Endothelial cell of umbilical vein (primary cell): ENCODE data around the gene NEXN. TPM values are rescaled to one million over a fixed set of nuclear protein-coding genes. Genes with fewer than 3 reads are reported as not detected.
A peak's percentile ranks its signal among the peaks of the same experiment; 100 is the strongest.

Experiments
- BruUV-seq: library from RNA; stranded (reverse); fragments of 400-500 nt; replicated peaks from 2 replicates; lab custom pipeline; 2021; lab: Mats Ljungman, UMichigan
- CTCF ChIA-PET: fragments of 300-600, 350-600 bp; sonication (Branson Sonifier 250); formaldehyde crosslinking; loops from one replicate; lab custom pipeline; 2021; ENCODE audit warnings: antibody characterized with exemption, inconsistent platforms; lab: Charles Lee
- POLR2A ChIA-PET: fragments of 300-600, 350-600 bp; sonication (Branson Sonifier 250); formaldehyde crosslinking; loops from one replicate; lab custom pipeline; 2021; ENCODE audit warnings: antibody characterized with exemption, inconsistent platforms; lab: Charles Lee
- DNase-seq: peaks from one replicate; pipeline ENCODE4 v3.0.0-alpha.2; 2011; ENCODE audit warnings: low read depth, low spot score
- FAIRE-seq: peaks from 2 replicates; lab custom pipeline; 2011; peaks lifted over from hg19 to GRCh38; lab: Jason Lieb, UNC
- H2AFZ ChIP-seq: 2 replicates; pipeline ENCODE4 v1.6.0; 2012; ENCODE audit warnings: low read depth, low read length, control low read depth, inconsistent platforms
- H3K27ac ChIP-seq: 2 replicates; pipeline ENCODE4 v1.5.1; 2011; ENCODE audit warnings: low read depth, mild to moderate bottlenecking, control low read depth, low read length, moderate library complexity; ENCODE audit not compliant: insufficient read depth
- H3K27me3 ChIP-seq, 2 experiments: 2 replicates each; pipeline versions ENCODE4 v1.6.0 to v1.6.1; 2011; ENCODE audit warnings: low read length in 2 of 2, mixed read lengths in 1 of 2; ENCODE audit not compliant: control insufficient read depth in 2 of 2, insufficient read depth in 2 of 2
- H3K36me3 ChIP-seq, 2 experiments: 2 replicates in 1 of 2; 3 replicates in 1 of 2; pipeline ENCODE4 v1.5.1; 2011; ENCODE audit warnings: low read length in 2 of 2, mild to moderate bottlenecking in 1 of 2, moderate library complexity in 1 of 2; ENCODE audit not compliant: control insufficient read depth in 2 of 2, insufficient read depth in 2 of 2; ENCODE audit errors: extremely low read depth in 1 of 2
- H3K4me1 ChIP-seq: 3 replicates; pipeline ENCODE4 v1.5.1; 2011; ENCODE audit warnings: mild to moderate bottlenecking, low read length; ENCODE audit not compliant: control insufficient read depth, insufficient read depth; ENCODE audit errors: extremely low read depth
- H3K4me2 ChIP-seq: 2 replicates; pipeline ENCODE4 v1.6.1; 2011; ENCODE audit warnings: low read length, control low read depth, mixed read lengths; ENCODE audit not compliant: insufficient read depth
- H3K4me3 ChIP-seq, 3 experiments: fragments of 200-600 bp in 1 of 3; sonication (generic), shearing (Covaris generic) in 1 of 3; replicated peaks in 1 of 3; 2 replicates each; pipeline ENCODE4 v1.5.1; 2011 to 2016; ENCODE audit warnings: control low read depth in 3 of 3, low read length in 3 of 3, mild to moderate bottlenecking in 2 of 3, inconsistent platforms in 1 of 3, low read depth in 1 of 3, moderate library complexity in 1 of 3; ENCODE audit not compliant: insufficient read depth in 1 of 3
- H3K79me2 ChIP-seq: 2 replicates; pipeline ENCODE4 v1.6.0; 2012; ENCODE audit warnings: low read length, inconsistent platforms; ENCODE audit not compliant: control insufficient read depth, insufficient read depth
- H3K9ac ChIP-seq: replicated peaks from 2 replicates; pipeline ENCODE3; 2011; ENCODE audit warnings: low read length, control low read depth; ENCODE audit not compliant: insufficient read depth; ENCODE audit errors: extremely low read depth
- H3K9me1 ChIP-seq: replicated peaks from 3 replicates; pipeline ENCODE4 v1.6.0; 2011; ENCODE audit warnings: mild to moderate bottlenecking, low read length; ENCODE audit not compliant: control insufficient read depth, insufficient read depth; ENCODE audit errors: extremely low read depth
- H3K9me3 ChIP-seq: replicated peaks from 2 replicates; pipeline ENCODE4 v1.5.1; 2012; ENCODE audit warnings: low read length, inconsistent platforms; ENCODE audit not compliant: control insufficient read depth, insufficient read depth
- H4K20me1 ChIP-seq: replicated peaks from 2 replicates; pipeline ENCODE3; 2011; ENCODE audit warnings: mild to moderate bottlenecking, low read length; ENCODE audit not compliant: control insufficient read depth, insufficient read depth; ENCODE audit errors: extremely low read depth
- EZH2 ChIP-seq: IDR thresholded peaks from 2 replicates; pipeline ENCODE4 v1.6.1; 2012; ENCODE audit warnings: borderline replicate concordance, low read depth, mild to moderate bottlenecking, moderate library complexity, low read length, inconsistent platforms; ENCODE audit not compliant: severe bottlenecking
- FOS ChIP-seq: IDR thresholded peaks from 2 replicates; pipeline ENCODE4 v1.6.1; 2011; ENCODE audit warnings: mild to moderate bottlenecking, low read length, moderate library complexity, borderline replicate concordance; ENCODE audit not compliant: insufficient read depth
- GATA2 ChIP-seq: IDR thresholded peaks from 2 replicates; pipeline ENCODE4 v1.7.0; 2011; ENCODE audit warnings: low read depth, mild to moderate bottlenecking, moderate library complexity, mixed read lengths, low read length; ENCODE audit not compliant: insufficient read length, insufficient read depth
- JUN ChIP-seq: IDR thresholded peaks from 2 replicates; pipeline ENCODE4 v1.6.1; 2011; ENCODE audit warnings: borderline replicate concordance, low read depth; ENCODE audit not compliant: insufficient read length, insufficient read depth
- MAX ChIP-seq: IDR thresholded peaks from 2 replicates; pipeline ENCODE4 v1.6.1; 2011; ENCODE audit not compliant: insufficient read depth, insufficient read length
- MYC ChIP-seq: IDR thresholded peaks from one replicate; pipeline ENCODE4 v1.6.1; 2011; ENCODE audit warnings: mild to moderate bottlenecking, low read depth, low read length
- POLR2A ChIP-seq: IDR thresholded peaks from 2 replicates; pipeline ENCODE4 v1.6.1; 2012; ENCODE audit warnings: low read depth, mild to moderate bottlenecking, control low read depth, low read length
- POLR2AphosphoS5 ChIP-seq: IDR thresholded peaks from 2 replicates; pipeline ENCODE4 v1.6.1; 2012; ENCODE audit warnings: low read depth, mild to moderate bottlenecking, control low read depth, low read length, moderate library complexity; ENCODE audit not compliant: insufficient read depth
- dilution Hi-C: fragments of 300-500 bp; cut with MboI; formaldehyde crosslinking; loops from one replicate; pipeline ENCODE4 v1.15.0; 2019; ENCODE audit warnings: low sequenced_read_pairs; ENCODE audit not compliant: extremely low pct_ligation_motif_present
- intact Hi-C: fragments of 100-400 bp; cut with micrococcal nuclease; formaldehyde crosslinking; loops from one replicate; pipeline ENCODE4 v1.10.0; 2022
- polyA plus RNA-seq, 4 experiments: library from polyadenylated mRNA; depleted of rRNA in 3 of 4; stranded (reverse) in 3 of 4; unstranded in 1 of 4; fragments of >200 nt; gene quantifications; 2 replicates each; pipeline versions ENCODE4 v1.2.1 to v1.2.3, GENCODE V29; 2011 to 2012; ENCODE audit warnings: missing spikeins in 1 of 4
- total RNA-seq: library from RNA; stranded (reverse); gene quantifications from 2 replicates; pipeline ENCODE4 v1.2.3, GENCODE V29; 2021
- TF ChIP-seq, protein P1 (sequence below), 2 donors: IDR thresholded peaks; 1 replicate in 1 of 2; 2 replicates in 1 of 2; pipeline ENCODE4 v1.5.1; 2011; ENCODE audit warnings: low read length in 2 of 2, mild to moderate bottlenecking in 2 of 2, moderate library complexity in 2 of 2, control low read depth in 1 of 2, inconsistent platforms in 1 of 2, low read depth in 1 of 2; ENCODE audit not compliant: insufficient read depth in 1 of 2; ENCODE audit errors: extremely low read depth in 1 of 2

NEXN gene
- total and polyA plus RNA-seq, 2 donors (not counting 3 experiments of a cell fraction or from before 2014, with no cell fraction given): 1.0 to 11.7 TPM

GRCh38 chr1:77925518-77925917 is 37.1 kb downstream of the NEXN start:
- no peaks in the 10 kb centered on the region for H3K27me3 ChIP-seq
- H3K9me1 ChIP-seq: no peaks in the 10 kb centered on the region
- no peak for TF ChIP-seq MYC
- TF ChIP-seq, protein P1, sequence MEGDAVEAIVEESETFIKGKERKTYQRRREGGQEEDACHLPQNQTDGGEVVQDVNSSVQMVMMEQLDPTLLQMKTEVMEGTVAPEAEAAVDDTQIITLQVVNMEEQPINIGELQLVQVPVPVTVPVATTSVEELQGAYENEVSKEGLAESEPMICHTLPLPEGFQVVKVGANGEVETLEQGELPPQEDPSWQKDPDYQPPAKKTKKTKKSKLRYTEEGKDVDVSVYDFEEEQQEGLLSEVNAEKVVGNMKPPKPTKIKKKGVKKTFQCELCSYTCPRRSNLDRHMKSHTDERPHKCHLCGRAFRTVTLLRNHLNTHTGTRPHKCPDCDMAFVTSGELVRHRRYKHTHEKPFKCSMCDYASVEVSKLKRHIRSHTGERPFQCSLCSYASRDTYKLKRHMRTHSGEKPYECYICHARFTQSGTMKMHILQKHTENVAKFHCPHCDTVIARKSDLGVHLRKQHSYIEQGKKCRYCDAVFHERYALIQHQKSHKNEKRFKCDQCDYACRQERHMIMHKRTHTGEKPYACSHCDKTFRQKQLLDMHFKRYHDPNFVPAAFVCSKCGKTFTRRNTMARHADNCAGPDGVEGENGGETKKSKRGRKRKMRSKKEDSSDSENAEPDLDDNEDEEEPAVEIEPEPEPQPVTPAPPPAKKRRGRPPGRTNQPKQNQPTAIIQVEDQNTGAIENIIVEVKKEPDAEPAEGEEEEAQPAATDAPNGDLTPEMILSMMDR (IDR thresholded peaks at IDR 0.05; ENCODE audit: extremely low read depth in 1 of 2, insufficient read depth in 1 of 2, low read depth in 1 of 2, low read length in 2 of 2): no peak
- TF ChIP-seq POLR2A: no peak
- TF ChIP-seq JUN: no peak
- TF ChIP-seq GATA2: no peak
- TF ChIP-seq FOS: no peak
- no peak for TF ChIP-seq EZH2
- no peak for TF ChIP-seq POLR2AphosphoS5
- TF ChIP-seq MAX: no peak
- peaks cover 7% of the 10 kb centered on the region for H3K4me1 ChIP-seq
- no TSS peak for BruUV-seq
- intact Hi-C loops: no loop called here
- H3K9me3 ChIP-seq: no peaks in the 10 kb centered on the region
- H3K36me3 ChIP-seq: peaks cover 0 to 7% of the 10 kb centered on the region in 2 experiments
- H3K9ac ChIP-seq: no peak overlapping the region
- ChIA-PET POLR2A (no interaction called here), CTCF (interaction anchor here (1.5 to 2.1 kb wide), 2 partner anchors 22 to 26 kb away, joined by 4 read pairs; no protein-coding TSS in a partner anchor)
- no peaks in the 10 kb centered on the region for H3K79me2 ChIP-seq
- dilution Hi-C loops: no loop called here
- no peak for DNase-seq
- H3K4me3 ChIP-seq: no peak overlapping the region
- no peak overlapping the region for H3K27ac ChIP-seq
- H2AFZ ChIP-seq: no peak overlapping the region
- H4K20me1 ChIP-seq: no peaks in the 10 kb centered on the region
- no peak overlapping the region for H3K4me2 ChIP-seq
- peak; percentile 15 for FAIRE-seq
